K562 (cell line): ENCODE measurements around the gene TSPYL4.

Source experiments
- CTCF ChIP-seq, 3 experiments: IDR thresholded peaks in 2 of 3; conservative IDR thresholded peaks in 1 of 3; 2 replicates each; pipeline ENCODE4 v1.5.1; 2011 to 2012; ENCODE audit warnings: low read length in 3 of 3, mild to moderate bottlenecking in 3 of 3, control low read depth in 2 of 3, improper control_type of control experiment in 1 of 3, inconsistent platforms in 1 of 3, low read depth in 1 of 3, mixed read lengths in 1 of 3, moderate library complexity in 1 of 3; ENCODE audit not compliant: insufficient read depth in 2 of 3
- ELF1 ChIP-seq: fragments of 200-800 bp; sonication (Bioruptor generic); IDR thresholded peaks from 2 replicates; pipeline ENCODE4 v1.6.1; 2016; ENCODE audit warnings: missing genetic modification characterization, missing compliant biosample characterization
- EZH2 ChIP-seq: IDR thresholded peaks from 2 replicates; pipeline ENCODE4 v1.6.1; 2012; ENCODE audit warnings: low read depth, mild to moderate bottlenecking, inconsistent platforms, low read length, borderline replicate concordance
- NR1H2 ChIP-seq: sonication (generic); formaldehyde crosslinking; IDR thresholded peaks from 2 replicates; pipeline ENCODE4 v1.4.0; 2020; ENCODE audit warnings: mild to moderate bottlenecking, missing genetic modification reagents
- RFX5 ChIP-seq: IDR thresholded peaks from 2 replicates; pipeline ENCODE4 v1.6.1; 2011; ENCODE audit warnings: low read depth, mild to moderate bottlenecking, improper control_type of control experiment, low read length
- ZNF121 ChIP-seq: sonication (generic); formaldehyde crosslinking; conservative IDR thresholded peaks from 2 replicates; pipeline ENCODE4 v1.8.0; 2022; ENCODE audit warnings: missing genetic modification reagents
- ZNF561 ChIP-seq: fragments of 450-650 bp; formaldehyde crosslinking; conservative IDR thresholded peaks from 2 replicates; pipeline ENCODE4 v1.4.0; 2020; ENCODE audit warnings: mild to moderate bottlenecking, moderate library complexity
- TF ChIP-seq, protein P1 (sequence below): fragments of 250-450 bp; sonication (Bioruptor Pico); IDR thresholded peaks from 2 replicates; pipeline ENCODE4 v1.4.0; 2020; ENCODE audit warnings: mild to moderate bottlenecking, moderate library complexity

DNA sequence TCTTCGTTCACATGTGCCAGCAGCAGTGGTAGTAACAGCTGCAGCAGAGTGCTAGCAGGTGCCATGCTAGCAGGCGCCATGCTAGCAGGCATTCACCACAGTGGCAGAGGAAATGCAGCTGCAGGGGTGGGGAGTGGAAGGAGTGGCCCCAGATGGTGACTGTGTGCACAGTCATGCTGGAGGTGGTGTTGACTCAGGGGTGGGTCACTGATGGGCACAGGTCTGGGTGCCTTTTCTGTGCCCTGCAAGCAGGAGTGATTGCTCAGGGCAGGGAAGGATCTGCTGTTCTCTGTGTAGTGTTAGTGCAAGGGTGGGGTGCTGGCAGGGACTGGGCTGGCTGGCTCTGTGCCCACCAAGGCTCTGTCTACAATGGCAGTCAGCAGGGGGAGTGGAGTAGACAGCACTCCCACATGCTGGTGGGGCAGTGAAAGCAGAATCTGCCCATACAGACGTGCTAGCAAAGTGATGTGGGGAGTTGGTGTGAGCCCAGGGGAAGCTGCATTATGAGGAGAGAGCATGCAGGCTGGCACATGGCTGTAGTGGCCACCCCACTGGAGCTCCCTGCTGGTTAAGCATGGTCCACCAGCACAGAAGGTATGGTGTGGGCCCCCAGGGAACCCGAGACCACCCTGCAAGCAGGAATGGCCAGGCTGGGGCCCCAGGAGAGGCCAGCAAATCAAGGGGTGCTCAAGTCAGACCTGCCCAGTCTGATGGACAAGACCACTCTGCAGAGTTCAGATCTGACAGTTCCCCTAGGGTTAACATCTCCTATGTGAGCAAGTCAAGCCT lies 11.4 kb upstream of the TSPYL4 start:
- TF ChIP-seq EZH2 (no peak), ZNF121 (CRISPR knock-in tag) (no peak), NR1H2 (CRISPR knock-in tag) (no peak), CTCF (IDR thresholded peaks at IDR 0.05 in 2 of 3, conservative IDR thresholded peaks at IDR 0.05 in 1 of 3; ENCODE audit: insufficient read depth in 2 of 3, low read depth in 1 of 3, low read length in 3 of 3) (no peak), ZNF561 (no peak), RFX5 (no peak), ELF1 (tag) (no peak)
- TF ChIP-seq, protein P1, sequence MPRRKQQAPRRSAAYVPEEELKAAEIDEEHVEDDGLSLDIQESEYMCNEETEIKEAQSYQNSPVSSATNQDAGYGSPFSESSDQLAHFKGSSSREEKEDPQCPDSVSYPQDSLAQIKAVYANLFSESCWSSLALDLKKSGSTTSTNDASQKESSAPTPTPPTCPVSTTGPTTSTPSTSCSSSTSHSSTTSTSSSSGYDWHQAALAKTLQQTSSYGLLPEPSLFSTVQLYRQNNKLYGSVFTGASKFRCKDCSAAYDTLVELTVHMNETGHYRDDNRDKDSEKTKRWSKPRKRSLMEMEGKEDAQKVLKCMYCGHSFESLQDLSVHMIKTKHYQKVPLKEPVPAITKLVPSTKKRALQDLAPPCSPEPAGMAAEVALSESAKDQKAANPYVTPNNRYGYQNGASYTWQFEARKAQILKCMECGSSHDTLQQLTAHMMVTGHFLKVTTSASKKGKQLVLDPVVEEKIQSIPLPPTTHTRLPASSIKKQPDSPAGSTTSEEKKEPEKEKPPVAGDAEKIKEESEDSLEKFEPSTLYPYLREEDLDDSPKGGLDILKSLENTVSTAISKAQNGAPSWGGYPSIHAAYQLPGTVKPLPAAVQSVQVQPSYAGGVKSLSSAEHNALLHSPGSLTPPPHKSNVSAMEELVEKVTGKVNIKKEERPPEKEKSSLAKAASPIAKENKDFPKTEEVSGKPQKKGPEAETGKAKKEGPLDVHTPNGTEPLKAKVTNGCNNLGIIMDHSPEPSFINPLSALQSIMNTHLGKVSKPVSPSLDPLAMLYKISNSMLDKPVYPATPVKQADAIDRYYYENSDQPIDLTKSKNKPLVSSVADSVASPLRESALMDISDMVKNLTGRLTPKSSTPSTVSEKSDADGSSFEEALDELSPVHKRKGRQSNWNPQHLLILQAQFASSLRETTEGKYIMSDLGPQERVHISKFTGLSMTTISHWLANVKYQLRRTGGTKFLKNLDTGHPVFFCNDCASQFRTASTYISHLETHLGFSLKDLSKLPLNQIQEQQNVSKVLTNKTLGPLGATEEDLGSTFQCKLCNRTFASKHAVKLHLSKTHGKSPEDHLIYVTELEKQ (CRISPR knock-in tag) = no peak
